ENCODE data around the gene PSMD12.
"Not testable (repeated sequence)": the region's sequence is repeated elsewhere in the genome, so short reads cannot be mapped to it uniquely, and the experiment has no call there.

PSMD12 gene

GRCh38 chr17:67358612-67359011, 7.8 kb downstream of the PSMD12 start:
- no peak for DNase-seq (ENCODE audit: low spot score)

DNA sequence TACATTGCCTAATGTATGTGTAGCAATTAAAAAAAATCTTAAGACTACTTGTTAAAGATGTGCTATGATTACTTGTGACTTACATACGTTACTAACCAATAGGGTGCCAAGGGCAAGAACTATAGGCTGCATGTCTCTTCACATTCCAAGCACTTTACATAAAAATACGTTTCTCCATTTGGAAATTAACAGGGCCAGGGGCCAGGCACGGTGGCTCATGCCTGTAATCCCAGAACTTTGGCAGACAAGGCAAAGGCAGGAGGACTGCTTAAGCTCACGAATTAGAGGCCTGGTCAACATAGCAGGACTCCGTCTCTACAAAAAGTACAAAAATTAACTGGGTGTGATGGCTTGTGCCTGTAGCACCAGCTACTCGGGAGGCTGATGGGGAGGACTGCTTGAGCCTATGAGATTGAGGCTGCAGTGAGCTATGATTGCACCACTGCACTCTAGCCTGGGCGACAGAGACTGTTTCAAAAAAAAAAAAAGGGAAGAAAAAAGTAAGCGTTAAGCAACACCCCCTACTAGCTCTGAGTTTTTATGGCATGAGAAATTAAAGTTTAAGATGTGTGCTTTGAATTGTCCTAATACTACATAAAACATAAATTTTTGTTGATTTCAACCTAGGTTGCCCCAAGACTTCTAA, 12.3 kb downstream of the PSMD12 start:
- no peak for DNase-seq (ENCODE audit: low spot score)

GRCh38 chr17:67353161-67353560, 13.2 kb downstream of the PSMD12 start:
- DNase-seq (ENCODE audit: low spot score), result no peak

- DNase-seq (ENCODE audit: low spot score), result no peak
Observed at GRCh38 chr17:67349420-67349819, 17.0 kb downstream of the PSMD12 start.

GRCh38 chr17:67347826-67348225, 18.6 kb downstream of the PSMD12 start:
- DNase-seq (ENCODE audit: low spot score), result no peak

- no peak for DNase-seq (ENCODE audit: low spot score)
Observed at GRCh38 chr17:67343237-67343636, 23.1 kb downstream of the PSMD12 start.

DNA sequence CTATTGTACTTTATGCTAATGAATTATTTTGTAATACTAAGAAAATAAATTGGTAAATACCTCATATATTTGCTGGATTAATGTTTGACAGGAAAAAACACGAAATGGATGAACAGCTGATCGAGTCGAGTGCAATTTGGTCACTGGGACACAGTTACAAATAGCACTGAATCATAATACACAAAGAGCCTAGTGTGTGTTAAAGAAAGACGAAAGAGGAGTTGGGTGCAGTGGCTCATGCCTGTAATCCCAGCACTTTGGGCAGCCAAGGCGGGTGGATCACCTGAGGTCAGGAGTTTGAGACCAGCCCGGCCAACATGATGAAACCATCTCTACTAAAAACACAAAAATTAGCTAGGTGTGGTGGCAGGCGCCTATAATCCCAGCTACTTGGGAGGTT, 28.0 kb downstream of the PSMD12 start:
- not testable (repeated sequence) for DNase-seq (ENCODE audit: low spot score)

DNA sequence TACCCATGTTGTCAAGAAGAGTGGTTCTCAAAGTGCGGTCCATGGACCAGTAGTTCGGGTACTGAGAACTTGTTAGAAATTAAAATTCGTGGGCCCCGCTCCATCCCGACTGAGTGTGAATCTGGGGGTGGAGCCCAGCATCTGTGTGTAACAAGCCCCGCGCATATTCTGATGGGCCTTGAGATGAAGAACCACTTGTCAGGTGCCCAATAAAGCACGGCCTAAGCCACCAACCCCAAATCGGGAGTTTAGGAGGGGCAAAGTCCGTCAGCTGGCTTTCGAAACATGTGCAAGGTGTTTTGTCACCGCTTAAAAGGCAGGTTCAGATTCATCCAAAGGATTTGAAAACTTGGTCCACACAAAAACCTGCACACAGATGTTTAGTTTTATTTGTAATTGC, 29.5 kb downstream of the PSMD12 start:
- DNase-seq (ENCODE audit: low spot score), result no peak

DNA sequence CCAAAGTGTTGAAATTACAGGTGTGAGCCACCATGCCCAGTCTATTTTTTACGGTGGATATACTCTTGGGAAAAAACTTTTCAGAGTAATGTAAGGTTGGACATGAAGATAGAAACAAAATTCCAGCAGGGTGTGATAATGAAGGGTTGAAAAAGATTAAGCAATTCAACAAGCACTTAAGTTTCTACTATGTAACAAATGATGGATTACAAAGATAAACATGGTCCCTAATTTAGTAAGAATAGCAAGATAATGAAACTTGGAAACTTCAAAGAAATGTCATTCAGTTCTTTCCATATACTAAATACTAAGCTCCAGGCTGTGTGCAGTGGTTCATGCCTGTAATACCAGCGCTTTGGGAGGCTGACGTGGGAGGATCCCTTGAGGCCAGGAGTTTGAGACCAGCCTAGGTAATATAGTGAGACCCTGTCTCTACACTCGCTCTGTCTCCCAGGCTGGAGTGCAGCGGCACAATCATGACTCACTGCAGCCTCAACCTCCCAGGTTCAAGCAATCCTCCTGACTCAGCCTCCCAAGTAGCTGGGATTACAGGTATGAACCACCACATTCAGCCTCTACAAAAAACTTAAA, 31.0 kb downstream of the PSMD12 start:
- no peak for DNase-seq (ENCODE audit: low spot score)

GRCh38 chr17:67332162-67332508, 34.2 kb downstream of the PSMD12 start:
- not testable (repeated sequence) for DNase-seq (ENCODE audit: low spot score)

- not testable (repeated sequence) for DNase-seq (ENCODE audit: low spot score)
Observed at GRCh38 chr17:67331381-67332161, 34.8 kb downstream of the PSMD12 start.

- DNase-seq (ENCODE audit: low spot score), result no peak
Observed at GRCh38 chr17:67328026-67328425, 38.4 kb downstream of the PSMD12 start.

DNA sequence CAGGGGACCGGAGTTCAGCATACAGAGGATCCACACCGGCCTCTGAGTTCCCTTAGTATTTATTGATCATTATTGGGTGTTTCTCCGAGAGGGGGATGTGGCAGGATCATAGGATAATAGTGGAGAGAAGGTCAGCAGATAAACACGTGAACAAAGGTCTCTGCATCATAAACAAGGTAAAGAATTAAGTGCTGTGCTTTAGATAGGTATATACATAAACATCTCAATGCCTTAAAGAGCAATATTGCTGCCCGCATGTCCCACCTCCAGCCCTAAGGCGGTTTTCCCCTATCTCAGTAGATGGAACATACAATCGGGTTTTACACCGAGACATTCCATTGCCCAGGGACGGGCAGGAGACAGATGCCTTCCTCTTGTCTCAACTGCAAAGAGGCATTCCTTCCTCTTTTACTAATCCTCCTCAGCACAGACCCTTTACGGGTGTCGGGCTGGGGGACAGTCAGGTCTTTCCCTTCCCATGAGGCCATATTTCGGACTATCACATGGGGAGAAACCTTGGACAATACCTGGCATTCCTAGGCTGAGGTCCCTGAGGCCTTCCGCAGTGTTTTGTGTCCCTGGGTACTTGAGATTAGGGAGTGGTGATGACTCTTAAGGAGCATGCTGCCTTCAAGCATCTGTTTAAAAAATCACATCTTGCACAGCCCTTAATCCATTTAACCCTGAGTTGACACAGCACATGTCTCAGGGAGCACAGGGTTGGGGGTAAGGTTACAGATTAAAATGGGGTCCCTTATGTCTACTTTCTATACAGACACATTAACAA, 39.2 kb downstream of the PSMD12 start:
- DNase-seq (ENCODE audit: low spot score), result not testable (repeated sequence)

GRCh38 chr17:67326440-67326839, 39.9 kb downstream of the PSMD12 start:
- DNase-seq (ENCODE audit: low spot score), result no peak

DNA sequence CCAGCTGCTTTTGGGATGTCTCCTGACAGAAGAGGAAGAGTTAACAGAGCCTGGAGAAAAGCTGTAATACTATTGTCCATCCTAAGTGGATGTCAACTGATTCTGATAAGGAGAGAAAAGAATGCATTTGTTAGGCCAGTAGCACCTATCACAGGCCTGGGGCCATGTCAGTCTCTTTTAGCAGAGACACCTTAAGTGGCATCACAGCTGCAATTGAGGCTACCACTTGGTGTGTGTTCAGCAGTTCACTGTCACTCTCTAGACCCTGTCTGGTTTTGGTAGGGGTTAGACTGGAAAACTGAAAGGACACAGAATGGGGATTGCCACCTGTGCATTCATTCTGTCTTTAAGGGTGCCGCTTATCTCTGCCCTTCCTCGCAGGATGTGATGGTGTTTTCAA, 42.0 kb downstream of the PSMD12 start:
- no peak for DNase-seq (ENCODE audit: low spot score)

- no peak for DNase-seq (ENCODE audit: low spot score)
Observed at GRCh38 chr17:67323445-67323844, 42.9 kb downstream of the PSMD12 start.

- no peak for DNase-seq (ENCODE audit: low spot score)
Observed at GRCh38 chr17:67322042-67322787, 44.2 kb downstream of the PSMD12 start.

DNA sequence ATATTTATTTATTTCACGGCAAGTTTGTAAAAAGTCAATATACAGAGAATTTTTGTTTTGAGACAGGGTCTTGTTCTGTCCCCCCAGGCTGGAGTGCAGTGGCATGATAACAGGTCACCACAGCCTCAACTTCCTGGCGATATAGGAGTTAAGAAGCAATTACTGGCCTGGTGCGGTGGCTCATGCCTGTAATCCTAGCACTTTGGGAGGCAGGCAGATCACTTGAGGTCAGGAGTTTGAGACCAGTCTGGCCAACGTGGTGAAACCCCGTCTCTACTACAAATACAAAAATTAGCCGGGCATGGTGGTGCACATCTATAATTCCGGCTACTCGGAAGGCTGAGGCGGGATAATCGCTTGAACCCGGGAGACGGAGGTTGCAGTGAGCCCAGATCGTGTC, 44.9 kb downstream of the PSMD12 start:
- not testable (repeated sequence) for DNase-seq (ENCODE audit: low spot score)

- no peak for DNase-seq (ENCODE audit: low spot score)
Observed at GRCh38 chr17:67316781-67317180, 49.6 kb downstream of the PSMD12 start.

- no peak for DNase-seq (ENCODE audit: low spot score)
Observed at GRCh38 chr17:67315865-67316264, 50.5 kb downstream of the PSMD12 start.

DNA sequence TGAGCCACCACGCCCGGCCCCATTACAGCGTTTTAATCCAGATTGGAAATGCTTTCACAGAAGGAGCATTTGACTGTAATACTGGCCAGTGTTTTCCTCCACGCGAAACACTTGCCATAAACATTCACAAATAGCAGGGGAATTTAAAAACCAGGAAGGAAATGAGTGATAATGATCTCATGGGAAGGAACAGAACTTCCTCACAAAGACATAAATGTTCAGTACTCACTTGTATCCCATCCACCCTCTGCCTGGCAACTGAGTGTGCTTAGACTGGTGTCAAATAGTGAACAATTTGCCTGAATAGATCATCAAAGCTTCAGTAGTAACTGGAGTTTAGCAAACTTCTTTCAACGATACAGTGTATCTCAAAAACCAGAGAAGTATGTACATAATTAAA, 54.1 kb downstream of the PSMD12 start:
- no peak for DNase-seq (ENCODE audit: low spot score)

GRCh38 chr17:67311575-67311974, 54.8 kb downstream of the PSMD12 start:
- DNase-seq (ENCODE audit: low spot score), result no peak

All from CD4-positive, alpha-beta T cell treated with Interleukin-6 at 100 ng/mL for 8 hours (primary cell).